Measurements from ENCODE around the gene TMEM132C.

GRCh38 chr12:128337071-128337345, 70.0 kb downstream of the TMEM132C start:
- no peak for TF ChIP-seq POLR2A (IDR thresholded peaks at IDR 0.05; ENCODE audit: low read depth, low read length)
- no peak for TF ChIP-seq SPI1 (IDR thresholded peaks at IDR 0.05; ENCODE audit: low read depth, low read length)
